LHCN-M2 (cell line): ENCODE data around the gene WFIKKN1. TPM values are rescaled to one million over a fixed set of nuclear protein-coding genes. Genes with fewer than 3 reads are reported as not detected.

Experiments
- DNase-seq: peaks from one replicate; pipeline ENCODE4 v3.0.0-alpha.2; 2012; ENCODE audit warnings: low read depth
- total RNA-seq: library from RNA; depleted of rRNA; stranded (reverse); fragments of >200 nt; gene quantifications from 2 replicates; pipeline ENCODE4 v1.2.3, GENCODE V29; 2014

Gene WFIKKN1
- total RNA-seq, 1 experiment from 2014 or later: 0.06 TPM

DNA sequence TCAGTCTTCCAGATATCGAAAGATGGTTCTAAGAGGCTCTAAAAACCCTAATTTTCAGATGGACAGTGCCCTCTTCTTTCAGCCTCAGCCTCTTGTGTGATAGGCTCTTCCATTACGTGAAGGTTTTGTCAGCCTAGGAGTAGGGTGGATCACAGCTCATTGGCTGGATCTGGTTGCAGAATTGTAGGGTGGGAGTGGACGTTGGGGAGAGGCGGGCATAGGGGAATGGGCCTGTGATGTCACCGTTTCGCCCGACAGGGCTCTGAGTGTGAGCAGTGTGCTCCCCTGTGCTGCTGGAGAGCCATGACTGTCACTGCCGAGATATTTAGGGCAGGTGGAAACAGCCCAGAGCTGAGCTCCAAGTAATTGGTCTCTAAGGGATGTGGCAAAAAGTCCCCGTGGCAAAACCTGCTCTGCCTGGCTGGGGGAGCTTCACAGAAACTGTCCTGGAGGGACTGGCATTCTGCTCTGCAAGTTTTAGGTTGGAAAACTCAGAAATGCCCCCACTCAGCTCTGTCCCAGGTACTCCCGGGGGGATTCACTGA, 6.2 kb upstream of the WFIKKN1 start:
- no peak for DNase-seq

- DNase-seq: no peak
Measured at GRCh38 chr16:625117-625976, 5.4 kb upstream of the WFIKKN1 start.

- no peak for DNase-seq
Measured at GRCh38 chr16:625977-626765, 4.6 kb upstream of the WFIKKN1 start.

DNA sequence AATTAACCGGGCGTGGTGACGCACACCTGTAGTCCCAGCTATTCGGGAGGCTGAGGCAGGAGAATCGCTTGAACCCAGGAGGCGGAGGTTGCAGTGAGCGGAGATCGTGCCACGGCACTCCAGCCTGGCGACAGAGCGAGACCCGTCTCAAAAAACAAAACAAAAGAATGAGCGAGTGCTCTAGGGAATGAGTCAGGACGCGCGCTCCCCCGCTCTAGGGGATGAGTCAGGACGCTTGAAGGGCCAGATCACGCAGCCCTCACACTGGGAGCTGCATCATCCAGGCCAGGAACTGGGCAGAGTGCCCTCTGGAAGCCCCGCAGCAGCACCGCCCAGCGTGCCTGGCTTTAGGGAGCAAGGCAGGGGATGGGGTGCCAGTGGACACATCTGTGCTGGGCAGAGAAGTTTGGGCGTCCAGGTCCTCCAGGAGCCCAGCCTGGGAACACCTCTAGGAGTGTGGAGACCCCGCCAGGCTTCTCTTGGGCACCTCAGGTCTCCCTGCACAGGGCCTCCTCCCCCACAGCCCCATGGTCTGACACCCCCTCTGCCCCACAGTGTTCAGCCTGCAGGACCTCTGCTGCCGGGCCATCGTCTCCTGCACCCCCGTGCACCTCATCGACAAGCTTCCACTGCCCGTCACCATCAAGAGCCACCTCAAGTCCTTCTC, 3.9 kb upstream of the WFIKKN1 start:
- DNase-seq: peak; percentile 97

GRCh38 chr16:627454-628239, 3.1 kb upstream of the WFIKKN1 start:
- DNase-seq: peak; percentile 75

GRCh38 chr16:628321-629061, 2.3 kb upstream of the WFIKKN1 start:
- no peak for DNase-seq

DNA sequence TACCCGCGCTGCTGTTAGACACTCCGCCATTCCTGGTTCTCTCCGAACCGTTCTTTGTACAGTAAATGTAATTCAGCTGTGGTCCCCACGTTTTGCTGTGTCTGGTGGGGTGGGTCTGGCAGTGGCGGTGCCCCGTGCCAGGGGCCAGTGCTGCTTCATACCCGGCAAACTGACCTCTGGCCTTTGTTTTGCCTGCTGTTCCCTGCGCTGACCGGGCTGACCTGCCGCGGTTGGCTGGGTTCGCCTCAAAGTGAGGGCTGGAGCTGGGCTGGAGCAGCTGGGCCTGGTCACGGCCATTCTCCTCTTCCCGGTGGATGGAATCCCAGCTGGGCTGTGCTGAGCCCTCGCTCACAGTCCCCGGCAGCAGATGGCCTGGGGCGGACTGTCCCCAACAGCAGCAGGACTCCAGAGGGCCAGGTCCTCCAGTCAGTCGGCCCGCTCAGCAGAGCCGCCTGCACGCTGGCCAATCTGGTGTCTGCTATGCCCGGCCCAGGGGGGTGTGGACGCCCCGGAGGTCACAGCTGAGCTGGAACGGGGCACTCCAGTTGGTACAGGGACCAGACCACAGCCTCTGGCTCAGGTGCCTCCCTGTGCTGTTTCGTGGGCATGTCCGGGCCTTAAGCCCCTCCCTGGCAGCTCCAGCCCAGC, 1.5 kb upstream of the WFIKKN1 start:
- DNase-seq: no peak

GRCh38 chr16:629833-630248, 944 bp upstream of the WFIKKN1 start:
- no peak for DNase-seq

DNA sequence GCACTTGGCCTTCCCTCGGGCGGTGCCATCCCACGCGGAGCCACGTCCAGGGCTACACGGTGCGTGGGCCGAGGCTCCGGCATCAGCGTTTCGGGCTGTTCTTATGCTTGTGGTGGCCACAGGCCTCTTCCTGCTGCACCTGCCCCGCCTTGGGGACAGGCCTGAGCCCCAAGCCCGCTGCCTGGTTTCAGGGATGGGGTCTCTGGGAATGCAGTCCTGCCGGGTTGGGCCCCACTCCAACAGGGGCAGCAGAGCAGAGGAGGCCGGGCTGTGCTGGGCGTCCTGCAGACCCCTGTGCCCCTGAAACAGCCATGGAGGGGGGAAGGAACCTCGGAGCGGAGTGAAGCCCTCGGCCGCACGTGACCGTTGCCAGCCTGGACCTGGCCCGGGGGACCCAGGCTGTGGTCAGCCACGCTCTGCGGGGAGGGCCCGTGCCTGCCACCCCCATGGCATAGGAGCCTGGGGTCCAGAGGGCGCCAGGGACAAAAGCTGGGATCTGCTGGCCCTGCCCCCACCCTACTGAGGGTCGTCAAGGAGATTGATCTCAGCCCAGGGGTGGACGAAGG, 453 bp upstream of the WFIKKN1 start:
- no peak for DNase-seq

GRCh38 chr16:631808-632358, 1.1 kb downstream of the WFIKKN1 start:
- DNase-seq: no peak

DNA sequence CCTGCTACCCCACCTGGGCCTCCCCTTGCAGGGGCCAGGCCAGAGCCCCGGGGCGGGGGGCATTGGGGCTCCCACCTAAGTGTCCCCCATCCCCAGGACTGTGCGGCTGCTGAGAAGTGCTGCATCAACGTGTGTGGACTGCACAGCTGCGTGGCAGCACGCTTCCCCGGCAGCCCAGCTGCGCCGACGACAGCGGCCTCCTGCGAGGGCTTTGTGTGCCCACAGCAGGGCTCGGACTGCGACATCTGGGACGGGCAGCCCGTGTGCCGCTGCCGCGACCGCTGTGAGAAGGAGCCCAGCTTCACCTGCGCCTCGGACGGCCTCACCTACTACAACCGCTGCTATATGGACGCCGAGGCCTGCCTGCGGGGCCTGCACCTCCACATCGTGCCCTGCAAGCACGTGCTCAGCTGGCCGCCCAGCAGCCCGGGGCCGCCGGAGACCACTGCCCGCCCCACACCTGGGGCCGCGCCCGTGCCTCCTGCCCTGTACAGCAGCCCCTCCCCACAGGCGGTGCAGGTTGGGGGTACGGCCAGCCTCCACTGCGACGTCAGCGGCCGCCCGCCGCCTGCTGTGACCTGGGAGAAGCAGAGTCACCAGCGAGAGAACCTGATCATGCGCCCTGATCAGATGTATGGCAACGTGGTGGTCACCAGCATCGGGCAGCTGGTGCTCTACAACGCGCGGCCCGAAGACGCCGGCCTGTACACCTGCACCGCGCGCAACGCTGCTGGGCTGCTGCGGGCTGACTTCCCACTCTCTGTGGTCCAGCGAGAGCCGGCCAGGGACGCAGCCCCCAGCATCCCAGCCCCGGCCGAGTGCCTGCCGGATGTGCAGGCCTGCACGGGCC, 1.9 kb downstream of the WFIKKN1 start:
- no peak for DNase-seq

DNA sequence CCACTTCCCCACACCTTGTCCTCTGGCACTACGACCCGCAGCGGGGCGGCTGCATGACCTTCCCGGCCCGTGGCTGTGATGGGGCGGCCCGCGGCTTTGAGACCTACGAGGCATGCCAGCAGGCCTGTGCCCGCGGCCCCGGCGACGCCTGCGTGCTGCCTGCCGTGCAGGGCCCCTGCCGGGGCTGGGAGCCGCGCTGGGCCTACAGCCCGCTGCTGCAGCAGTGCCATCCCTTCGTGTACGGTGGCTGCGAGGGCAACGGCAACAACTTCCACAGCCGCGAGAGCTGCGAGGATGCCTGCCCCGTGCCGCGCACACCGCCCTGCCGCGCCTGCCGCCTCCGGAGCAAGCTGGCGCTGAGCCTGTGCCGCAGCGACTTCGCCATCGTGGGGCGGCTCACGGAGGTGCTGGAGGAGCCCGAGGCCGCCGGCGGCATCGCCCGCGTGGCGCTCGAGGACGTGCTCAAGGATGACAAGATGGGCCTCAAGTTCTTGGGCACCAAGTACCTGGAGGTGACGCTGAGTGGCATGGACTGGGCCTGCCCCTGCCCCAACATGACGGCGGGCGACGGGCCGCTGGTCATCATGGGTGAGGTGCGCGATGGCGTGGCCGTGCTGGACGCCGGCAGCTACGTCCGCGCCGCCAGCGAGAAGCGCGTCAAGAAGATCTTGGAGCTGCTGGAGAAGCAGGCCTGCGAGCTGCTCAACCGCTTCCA, 2.7 kb downstream of the WFIKKN1 start:
- DNase-seq: no peak

GRCh38 chr16:634051-634670, 3.4 kb downstream of the WFIKKN1 start:
- DNase-seq: no peak

- no peak for DNase-seq
Measured at GRCh38 chr16:634996-635395, 4.2 kb downstream of the WFIKKN1 start.

GRCh38 chr16:635573-636205, 4.9 kb downstream of the WFIKKN1 start:
- no peak for DNase-seq

DNA sequence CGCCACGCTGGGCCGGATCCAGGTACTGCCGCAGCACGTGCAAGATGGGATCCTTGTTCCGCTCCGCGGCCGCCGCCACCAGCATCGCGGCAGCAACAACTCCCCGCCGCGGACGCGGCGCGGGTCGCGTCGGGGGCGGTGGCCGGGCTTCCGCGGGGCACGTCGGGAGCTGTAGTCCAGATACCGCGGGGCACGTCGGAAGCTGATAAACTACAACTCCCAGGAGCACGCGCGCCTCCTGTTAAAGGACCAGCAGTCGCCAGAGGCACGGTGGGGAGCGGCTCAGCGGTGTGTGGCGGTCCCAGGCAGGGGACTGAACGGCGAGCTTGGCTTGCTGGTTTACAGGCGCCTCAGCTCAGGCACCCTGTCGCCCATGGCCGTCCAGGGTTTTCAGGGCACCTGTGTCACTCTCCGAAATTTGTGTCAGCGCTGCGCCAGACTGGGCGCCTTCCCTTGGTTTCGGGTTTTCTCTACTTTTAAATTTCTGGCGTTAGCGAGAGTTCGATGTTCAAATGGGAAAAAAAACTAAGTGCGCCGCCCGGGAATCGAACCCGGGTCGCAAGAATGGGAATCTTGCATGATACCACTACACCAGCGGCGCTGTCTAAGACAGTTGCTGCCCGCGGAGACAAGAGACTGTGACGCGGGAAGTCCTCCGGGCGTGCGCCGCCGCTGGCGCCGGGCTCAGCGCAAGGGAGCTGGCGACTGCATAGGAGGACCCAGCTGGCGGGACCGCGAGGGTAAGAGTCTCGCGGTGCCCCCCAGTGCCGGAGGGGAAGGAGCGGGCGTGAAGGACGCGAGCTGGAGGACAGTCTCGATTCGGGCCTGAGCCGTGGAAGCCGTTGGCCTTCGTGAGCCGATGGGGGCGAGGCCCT, 5.7 kb downstream of the WFIKKN1 start, which contains the start of gene METTL26:
TSS of gene METTL26 (minus strand) at position 100 of the 875 bp plus-strand sequence. CDS start at position 85, 15 bp downstream.
- peak; percentile 92 for DNase-seq
